Epithelial cell of proximal tubule (primary cell): ENCODE results near the gene MESP2. TPM values are rescaled to one million over a fixed set of nuclear protein-coding genes. Genes with fewer than 3 reads are reported as not detected.

Experiments
- DNase-seq: peaks from one replicate; pipeline ENCODE4 v3.0.0-alpha.2; 2011; ENCODE audit warnings: low read depth
- H3K4me3 ChIP-seq: 2 replicates; pipeline ENCODE4 v1.5.1; 2011; ENCODE audit warnings: low read depth, mild to moderate bottlenecking, low read length
- CTCF ChIP-seq: conservative IDR thresholded peaks from 2 replicates; pipeline ENCODE4 v1.5.1; 2012; ENCODE audit warnings: low read depth, mild to moderate bottlenecking, low read length
- total RNA-seq: library from RNA; depleted of rRNA; stranded (reverse); fragments of >200 nt; gene quantifications from 2 replicates; pipeline ENCODE4 v1.2.3, GENCODE V29; 2015

MESP2 gene
- total RNA-seq, 1 donor from 2014 or later = 1.1 TPM

GRCh38 chr15:89799918-89800498 is 23.9 kb downstream of the MESP2 start:
- DNase-seq = no peak

GRCh38 chr15:89801471-89802195 is 25.5 kb downstream of the MESP2 start:
- no peak for DNase-seq
- no peak for TF ChIP-seq CTCF
- H3K4me3 ChIP-seq = no peak overlapping the region

More at GRCh38 chr15:89799918-89800498, 23.9 kb downstream of the MESP2 start:
- no peak overlapping the region for H3K4me3 ChIP-seq
- TF ChIP-seq CTCF = no peak

DNA sequence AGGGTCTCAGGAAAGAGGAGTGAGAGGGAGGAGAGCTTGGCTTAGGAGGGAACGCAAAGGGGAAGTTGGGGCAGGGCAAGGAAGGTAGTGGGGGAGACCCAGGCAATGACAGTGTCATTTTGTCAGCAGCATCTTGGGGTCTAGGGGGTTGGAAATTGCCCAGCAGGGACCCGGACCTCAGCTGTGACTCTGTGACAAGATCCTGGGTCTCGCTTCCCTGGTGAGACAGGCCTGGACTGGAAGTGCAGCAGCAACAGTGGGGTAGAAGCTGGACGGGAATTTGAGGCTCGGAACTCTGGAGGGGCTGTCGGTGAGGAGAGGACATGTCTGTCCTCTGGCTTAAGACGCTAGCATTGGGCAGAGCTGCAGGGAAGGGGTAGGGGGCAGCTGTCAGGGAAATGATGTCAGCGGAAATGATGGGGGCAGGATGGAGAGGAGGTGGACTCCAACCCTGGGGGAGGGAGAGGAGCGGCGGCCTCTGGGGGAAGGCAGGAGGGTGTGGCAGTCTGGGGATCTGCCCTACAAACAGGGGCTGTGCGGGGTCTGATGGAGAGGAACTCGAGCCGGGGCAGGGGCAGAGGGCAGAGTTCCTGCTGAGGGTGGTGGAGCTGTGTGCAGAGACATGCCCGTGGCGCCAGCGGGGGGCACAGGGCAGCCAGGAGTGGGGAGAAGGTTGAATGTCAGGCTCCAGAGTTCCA is 26.2 kb downstream of the MESP2 start:
- DNase-seq = no peak
- no peak overlapping the region for H3K4me3 ChIP-seq
- TF ChIP-seq CTCF = no peak

DNA sequence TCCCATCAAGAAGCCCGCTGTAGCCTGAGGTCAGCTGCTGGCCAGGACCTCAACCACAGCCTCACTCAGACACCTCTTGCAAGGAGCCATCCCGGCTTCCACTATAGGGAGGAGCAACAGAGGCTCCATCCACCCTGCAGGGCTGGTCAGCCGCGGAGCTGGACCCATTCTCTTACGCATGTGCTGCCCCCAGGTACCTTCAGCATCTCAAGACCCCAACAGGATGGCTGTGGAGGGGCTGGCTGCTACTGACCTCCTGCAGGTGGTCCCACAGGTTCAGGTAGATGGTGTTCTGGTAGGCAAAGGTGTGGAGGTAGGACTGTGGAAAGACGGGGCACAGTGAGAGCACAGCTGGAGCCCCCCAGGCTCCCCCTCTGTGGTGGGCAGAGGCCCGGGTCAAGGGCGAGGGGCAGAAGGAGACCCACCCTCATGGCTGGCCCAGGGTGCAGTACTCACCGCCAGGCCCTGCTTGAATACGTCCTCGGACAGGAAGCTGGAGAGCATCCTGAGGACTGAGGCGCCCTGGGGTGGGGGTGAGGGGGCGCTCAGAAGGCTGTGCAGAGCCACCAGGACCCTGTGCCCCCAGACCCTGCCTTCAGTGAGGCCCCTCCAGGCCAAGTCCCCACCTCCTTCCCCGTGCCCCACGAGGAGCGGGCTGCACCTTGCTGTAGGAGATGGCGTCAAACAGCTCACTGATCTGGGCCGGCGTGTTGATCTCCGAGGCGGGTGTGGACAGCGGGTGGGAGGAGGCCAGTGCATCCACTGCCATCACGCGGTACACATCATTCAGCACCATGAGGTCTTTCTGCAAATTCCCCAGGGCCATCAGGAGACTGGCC is 27.1 kb downstream of the MESP2 start:
- H3K4me3 ChIP-seq = no peak overlapping the region
- no peak for TF ChIP-seq CTCF
- DNase-seq = no peak

GRCh38 chr15:89803941-89804800 is 28.0 kb downstream of the MESP2 start:
- no peak for TF ChIP-seq CTCF
- DNase-seq = no peak
- no peak overlapping the region for H3K4me3 ChIP-seq
